SK-N-SH (cell line): Measurements from ENCODE around the gene WBP2NL.

ENCODE experiments used
- CHD2 ChIP-seq: fragments of 150-350 bp; IDR thresholded peaks from 2 replicates; pipeline ENCODE4 v1.6.1; 2018; ENCODE audit warnings: low read length; ENCODE audit not compliant: partially characterized antibody
- CTCF ChIP-seq: fragments of 200-600 bp; sonication (generic); IDR thresholded peaks from 2 replicates; pipeline ENCODE4 v1.6.1; 2017; ENCODE audit warnings: antibody characterized with exemption, mild to moderate bottlenecking, moderate library complexity
- FOSL2 ChIP-seq: IDR thresholded peaks from 2 replicates; pipeline ENCODE4 v1.4.0; 2012; ENCODE audit warnings: low read depth, mild to moderate bottlenecking, moderate library complexity, borderline replicate concordance
- FOXM1 ChIP-seq: IDR thresholded peaks from 2 replicates; pipeline ENCODE4 v1.4.0; 2012; ENCODE audit warnings: low read depth, mild to moderate bottlenecking
- JUND ChIP-seq: IDR thresholded peaks from 2 replicates; pipeline ENCODE4 v1.4.0; 2012
- MAX ChIP-seq: IDR thresholded peaks from 2 replicates; pipeline ENCODE4 v1.4.0; 2012; ENCODE audit warnings: low read depth
- MXI1 ChIP-seq: IDR thresholded peaks from 2 replicates; pipeline ENCODE4 v1.6.1; 2012; ENCODE audit warnings: mild to moderate bottlenecking, low read depth, low read length, improper control_type of control experiment
- NRF1 ChIP-seq: IDR thresholded peaks from 2 replicates; pipeline ENCODE4 v1.6.1; 2012; ENCODE audit warnings: low read depth, mild to moderate bottlenecking, low read length
- POLR2AphosphoS5 ChIP-seq: IDR thresholded peaks from 2 replicates; pipeline ENCODE4 v1.6.1; 2012; ENCODE audit warnings: low read depth, low read length
- REST ChIP-seq: IDR thresholded peaks from 2 replicates; pipeline ENCODE4 v1.6.1; 2012; ENCODE audit warnings: mild to moderate bottlenecking, low read depth, low read length, moderate library complexity
- SMC3 ChIP-seq: IDR thresholded peaks from 2 replicates; pipeline ENCODE4 v1.6.1; 2012; ENCODE audit warnings: low read depth, low read length, improper control_type of control experiment
- TAF1 ChIP-seq: IDR thresholded peaks from 2 replicates; pipeline ENCODE4 v1.6.1; 2012; ENCODE audit warnings: low read depth, mild to moderate bottlenecking, low read length, moderate library complexity, borderline replicate concordance
- TCF12 ChIP-seq: IDR thresholded peaks from 2 replicates; pipeline ENCODE4 v1.4.0; 2012
- ZBTB33 ChIP-seq: IDR thresholded peaks from 2 replicates; pipeline ENCODE4 v1.4.0; 2012; ENCODE audit warnings: low read depth, borderline replicate concordance

- no peak for TF ChIP-seq CTCF
- TF ChIP-seq TCF12 = no peak
- TF ChIP-seq JUND = no peak
- no peak for TF ChIP-seq MAX
- TF ChIP-seq ZBTB33 = no peak
- TF ChIP-seq MXI1 = no peak
- no peak for TF ChIP-seq POLR2AphosphoS5
- TF ChIP-seq SMC3 = no peak
- no peak for TF ChIP-seq FOSL2
- no peak for TF ChIP-seq NRF1
- TF ChIP-seq CHD2 = no peak
- no peak for TF ChIP-seq TAF1
- no peak for TF ChIP-seq FOXM1
- no peak for TF ChIP-seq REST
Measured at GRCh38 chr22:41976961-41977566, 21.5 kb upstream of the WBP2NL start.
